Right hindlimb (tissue), 1 donor: ENCODE data around the gene PTPRH.
"Not testable (repeated sequence)": the region's sequence is repeated elsewhere in the genome, so short reads cannot be mapped to it uniquely, and the experiment has no call there.

Experiments used
- DNase-seq: peaks from one replicate; pipeline ENCODE4 v3.0.0-alpha.2; 2018

PTPRH gene

GRCh38 chr19:55179606-55180484 is 29.5 kb downstream of the PTPRH start, which contains the start of gene SYT5:
Gene SYT5 (minus strand): TSS chr19:55180289. CDS start chr19:55179041, 1,248 bp downstream.
- no peak for DNase-seq

- DNase-seq = peak; percentile 79
These were observed 30.3 kb downstream of the PTPRH start for GRCh38 chr19:55178781-55179599.

GRCh38 chr19:55176076-55176475 is 33.2 kb downstream of the PTPRH start:
- DNase-seq = no peak

GRCh38 chr19:55175117-55175867 is 34.0 kb downstream of the PTPRH start:
- DNase-seq = no peak

- no peak for DNase-seq
These were observed 34.7 kb downstream of the PTPRH start for GRCh38 chr19:55174425-55175116.

- DNase-seq = no peak
These were observed 35.4 kb downstream of the PTPRH start for GRCh38 chr19:55173714-55174409.

- DNase-seq = no peak
These were observed 36.1 kb downstream of the PTPRH start for GRCh38 chr19:55173186-55173713.

GRCh38 chr19:55172741-55173140 is 36.6 kb downstream of the PTPRH start:
- no peak for DNase-seq

- not testable (repeated sequence) for DNase-seq
These were observed 37.0 kb downstream of the PTPRH start for GRCh38 chr19:55172318-55172717.

- DNase-seq = no peak
These were observed 37.9 kb downstream of the PTPRH start for GRCh38 chr19:55171440-55171839.

GRCh38 chr19:55169136-55169535 is 40.2 kb downstream of the PTPRH start:
- DNase-seq = no peak

GRCh38 chr19:55166530-55167268 is 42.6 kb downstream of the PTPRH start, which contains the start of gene DNAAF3:
Gene DNAAF3 (minus strand): TSS chr19:55166613. CDS start chr19:55166413, 200 bp downstream.
- peak; percentile 92 for DNase-seq

- DNase-seq = no peak
These were observed 43.3 kb downstream of the PTPRH start for GRCh38 chr19:55165952-55166529.

GRCh38 chr19:55161571-55162322 is 47.6 kb downstream of the PTPRH start:
- DNase-seq = no peak

- DNase-seq = no peak
These were observed 48.3 kb downstream of the PTPRH start for GRCh38 chr19:55160986-55161365.

- DNase-seq = peak; percentile 79
These were observed 48.9 kb downstream of the PTPRH start for GRCh38 chr19:55160128-55160985.

- no peak for DNase-seq
These were observed 50.2 kb downstream of the PTPRH start for GRCh38 chr19:55158848-55159749.
